GM19193 (cell line): ENCODE results near the gene PHLDA2.

Source experiments
- POLR2A ChIP-seq: IDR thresholded peaks from 4 replicates; pipeline ENCODE4 v1.6.1; 2011; ENCODE audit not compliant: insufficient read depth, insufficient read length; ENCODE audit errors: extremely low read depth

The PHLDA2 gene

DNA sequence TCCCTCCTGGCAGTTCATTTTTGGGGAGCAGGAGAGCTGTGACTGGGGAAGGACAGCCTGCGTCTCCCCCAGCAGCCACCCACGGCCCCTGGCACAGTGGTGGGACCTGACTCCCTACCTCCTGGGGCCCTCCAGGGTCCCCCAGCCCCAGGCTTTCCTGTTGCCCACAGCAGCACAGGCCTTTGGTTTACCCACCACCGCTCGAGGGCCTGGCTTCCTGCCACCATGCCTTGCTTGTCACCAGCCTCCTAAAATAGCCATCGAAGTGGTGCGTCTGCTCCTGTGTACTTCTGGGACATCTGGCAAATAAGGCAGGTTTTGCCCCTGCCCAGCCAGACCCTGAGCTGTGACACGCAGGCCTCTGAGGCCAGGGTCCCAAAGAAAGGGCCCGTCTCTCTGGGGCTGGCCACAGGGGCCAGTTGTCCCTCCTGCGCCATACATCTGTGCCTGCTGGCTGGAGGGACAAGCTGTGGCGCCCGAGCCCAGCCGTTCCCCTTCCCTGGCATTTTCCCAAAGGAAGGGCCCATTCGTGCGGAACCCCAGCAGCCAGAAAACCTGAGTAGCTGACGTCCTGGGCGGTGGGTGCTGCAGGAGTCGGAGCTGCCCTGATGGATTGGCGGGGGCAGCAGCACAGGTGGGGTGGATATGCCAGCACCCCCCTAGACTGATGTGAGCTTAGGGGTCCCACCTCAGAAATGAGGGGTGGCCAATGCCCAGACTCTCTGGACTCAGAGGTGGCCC is 14.6 kb downstream of the PHLDA2 start:
- TF ChIP-seq POLR2A = no peak

- TF ChIP-seq POLR2A = no peak
Observed at GRCh38 chr11:2913776-2914175, 15.4 kb downstream of the PHLDA2 start.

DNA sequence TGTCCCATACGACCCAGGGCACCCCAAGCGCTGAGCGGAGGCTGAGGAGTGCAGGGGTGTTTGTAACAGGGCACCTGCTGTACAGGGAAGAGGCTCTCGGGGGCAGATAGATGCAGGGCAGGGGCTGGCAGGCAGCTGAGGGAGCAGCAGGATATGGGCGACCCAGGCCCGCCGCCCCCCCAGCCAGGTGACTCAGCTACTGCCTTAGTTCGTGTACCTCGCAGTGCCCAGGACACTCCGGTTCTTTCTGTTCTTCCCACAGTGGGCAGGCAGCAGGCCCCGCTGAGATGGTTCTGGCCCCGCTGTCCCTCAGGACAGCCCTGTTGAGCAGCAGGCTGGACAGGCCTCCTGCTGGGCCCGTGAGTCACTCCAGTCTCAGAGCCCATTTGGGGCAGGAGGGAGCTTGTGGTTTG is 16.2 kb downstream of the PHLDA2 start:
- no peak for TF ChIP-seq POLR2A

GRCh38 chr11:2912498-2912897 is 16.7 kb downstream of the PHLDA2 start:
- no peak for TF ChIP-seq POLR2A

GRCh38 chr11:2911785-2912391 is 17.3 kb downstream of the PHLDA2 start:
- TF ChIP-seq POLR2A = no peak

DNA sequence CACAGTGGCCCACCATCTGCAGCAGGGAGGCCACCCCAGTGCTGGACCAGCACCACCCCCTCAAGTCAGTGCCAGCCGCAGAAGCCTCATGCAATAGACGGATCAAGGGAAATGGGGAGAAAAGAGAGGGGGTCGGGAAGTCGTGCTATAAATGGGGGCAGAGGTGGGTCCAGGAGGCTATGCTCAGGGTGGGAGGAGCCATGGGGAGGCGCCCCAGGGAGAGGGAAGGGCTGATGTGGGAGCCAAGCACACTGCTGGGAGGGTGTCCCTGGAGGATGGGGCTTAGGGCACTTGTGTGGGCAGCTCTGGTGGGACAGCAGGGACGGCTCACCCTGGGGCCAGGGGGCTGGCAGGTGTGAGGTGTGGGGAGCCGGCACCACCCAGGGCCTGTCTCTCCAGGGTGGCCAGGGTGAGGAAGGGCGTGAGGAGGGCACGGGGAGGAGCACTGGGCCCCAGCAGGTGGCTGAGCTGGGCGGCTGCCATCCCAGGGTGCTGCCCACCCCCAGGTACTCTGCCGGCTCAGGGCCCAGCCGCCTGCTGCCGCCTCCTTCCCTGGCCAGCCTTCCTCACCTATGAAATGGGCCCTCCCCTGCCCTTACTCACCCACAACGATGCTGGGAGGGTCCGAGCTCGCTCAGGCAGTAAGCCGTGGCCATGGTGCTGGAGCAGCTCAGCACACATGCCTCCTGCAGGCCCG is 18.0 kb downstream of the PHLDA2 start:
- no peak for TF ChIP-seq POLR2A

GRCh38 chr11:2910401-2910955 is 18.7 kb downstream of the PHLDA2 start:
- no peak for TF ChIP-seq POLR2A

DNA sequence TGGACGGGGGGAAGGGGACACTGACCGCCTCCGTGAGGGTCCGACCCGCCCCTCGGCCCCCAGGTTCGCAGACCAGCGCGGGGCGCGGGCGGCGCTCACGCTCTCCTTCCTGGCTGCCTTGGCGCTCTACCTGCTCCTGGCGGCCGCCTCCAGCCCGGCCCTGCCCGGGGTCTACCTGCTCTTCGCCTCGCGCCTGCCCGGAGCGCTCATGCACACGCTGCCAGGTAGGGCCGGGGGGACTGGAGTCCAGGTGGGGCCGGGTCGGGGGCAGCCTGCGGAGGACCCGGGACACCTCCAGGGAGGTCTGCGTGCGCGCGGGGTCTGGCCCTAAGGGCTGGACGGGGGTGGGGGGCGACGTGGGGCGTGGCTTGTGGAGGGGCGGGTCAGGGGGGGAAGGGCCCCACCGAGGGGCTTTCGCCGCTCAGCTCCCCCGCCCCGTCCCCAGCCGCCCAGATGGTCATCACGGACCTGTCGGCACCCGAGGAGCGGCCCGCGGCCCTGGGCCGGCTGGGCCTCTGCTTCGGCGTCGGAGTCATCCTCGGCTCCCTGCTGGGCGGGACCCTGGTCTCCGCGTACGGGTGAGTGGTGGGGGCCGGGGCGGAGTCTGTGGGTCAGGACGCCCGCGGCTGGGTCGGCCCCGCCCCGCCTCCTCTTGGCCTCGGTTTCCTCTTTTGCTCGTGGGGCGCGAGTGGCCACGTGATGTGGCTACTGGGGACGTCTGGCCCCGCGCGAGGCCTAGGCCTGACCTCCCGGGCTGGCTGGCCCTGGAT is 19.9 kb downstream of the PHLDA2 start:
- no peak for TF ChIP-seq POLR2A

GRCh38 chr11:2908130-2908529 is 21.1 kb downstream of the PHLDA2 start:
- no peak for TF ChIP-seq POLR2A

- no peak for TF ChIP-seq POLR2A
Observed at GRCh38 chr11:2904153-2905052, 24.8 kb downstream of the PHLDA2 start.

DNA sequence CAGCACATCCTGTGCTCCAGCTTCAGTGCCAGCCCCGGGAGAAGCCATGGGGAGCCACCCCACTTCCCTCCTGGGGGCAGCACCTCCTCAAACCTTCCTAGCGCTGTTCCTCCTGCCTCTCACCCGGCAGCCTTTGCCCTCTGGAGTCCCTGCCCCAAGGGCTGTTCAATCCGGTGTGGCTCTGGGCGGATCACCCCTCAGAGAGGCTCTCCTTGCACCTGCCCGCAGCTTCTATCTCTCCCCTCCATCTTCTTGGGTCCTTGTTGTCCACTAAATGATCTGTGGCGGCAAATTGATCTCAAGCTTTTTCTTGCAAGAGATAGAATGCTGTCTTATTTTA is 25.6 kb downstream of the PHLDA2 start:
- no peak for TF ChIP-seq POLR2A

DNA sequence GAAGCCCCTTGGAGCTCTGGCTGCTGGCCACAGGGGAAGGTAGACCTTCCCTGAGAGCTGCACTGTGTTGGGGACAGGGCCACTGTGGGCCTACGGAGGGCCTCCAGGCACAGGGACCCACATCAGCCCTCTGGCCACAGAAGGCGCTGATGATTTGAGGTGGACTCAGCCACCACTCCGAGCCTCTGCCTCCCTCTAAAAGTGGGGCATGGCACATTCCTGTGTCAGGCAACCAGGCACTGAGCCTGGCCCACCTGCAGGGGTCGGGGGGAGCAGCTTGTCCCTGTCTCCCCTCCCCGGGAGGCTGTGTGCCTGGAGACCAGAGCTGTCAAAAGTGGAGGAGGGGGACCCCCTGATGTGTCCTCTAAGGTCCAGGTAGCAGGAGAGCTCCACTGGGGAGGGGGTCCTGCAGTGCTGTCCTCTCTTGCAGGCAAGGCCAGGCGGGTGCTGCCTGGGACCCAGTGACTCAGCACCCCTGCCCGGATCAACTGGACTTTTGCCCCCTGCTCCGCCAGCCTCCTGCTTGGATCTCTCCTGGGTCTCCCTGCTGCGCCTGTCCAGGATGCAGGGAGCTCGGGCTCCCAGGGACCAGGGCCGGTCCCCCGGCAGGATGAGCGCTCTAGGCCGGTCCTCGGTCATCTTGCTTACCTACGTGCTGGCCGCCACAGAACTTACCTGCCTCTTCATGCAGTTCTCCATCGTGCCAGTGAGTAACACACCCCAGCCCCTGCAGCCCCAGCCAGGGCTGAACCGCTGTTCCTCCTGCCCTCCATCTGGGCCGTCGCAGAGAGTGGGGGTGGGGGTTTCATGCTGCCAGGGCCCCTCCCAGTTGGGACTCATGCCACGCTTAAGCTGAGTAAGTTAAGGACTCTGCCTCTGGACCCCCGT is 26.2 kb downstream of the PHLDA2 start:
- no peak for TF ChIP-seq POLR2A
